Amygdala (tissue), 56 donors: ENCODE results near the gene ERC1.
A peak's percentile ranks its signal among the peaks of the same experiment; 100 is the strongest.

Experiments
- DNase-seq, 56 donors: peaks; one replicate each; lab custom pipeline; 2025; lab: John Stamatoyannopoulos, UW

ERC1 gene

DNA sequence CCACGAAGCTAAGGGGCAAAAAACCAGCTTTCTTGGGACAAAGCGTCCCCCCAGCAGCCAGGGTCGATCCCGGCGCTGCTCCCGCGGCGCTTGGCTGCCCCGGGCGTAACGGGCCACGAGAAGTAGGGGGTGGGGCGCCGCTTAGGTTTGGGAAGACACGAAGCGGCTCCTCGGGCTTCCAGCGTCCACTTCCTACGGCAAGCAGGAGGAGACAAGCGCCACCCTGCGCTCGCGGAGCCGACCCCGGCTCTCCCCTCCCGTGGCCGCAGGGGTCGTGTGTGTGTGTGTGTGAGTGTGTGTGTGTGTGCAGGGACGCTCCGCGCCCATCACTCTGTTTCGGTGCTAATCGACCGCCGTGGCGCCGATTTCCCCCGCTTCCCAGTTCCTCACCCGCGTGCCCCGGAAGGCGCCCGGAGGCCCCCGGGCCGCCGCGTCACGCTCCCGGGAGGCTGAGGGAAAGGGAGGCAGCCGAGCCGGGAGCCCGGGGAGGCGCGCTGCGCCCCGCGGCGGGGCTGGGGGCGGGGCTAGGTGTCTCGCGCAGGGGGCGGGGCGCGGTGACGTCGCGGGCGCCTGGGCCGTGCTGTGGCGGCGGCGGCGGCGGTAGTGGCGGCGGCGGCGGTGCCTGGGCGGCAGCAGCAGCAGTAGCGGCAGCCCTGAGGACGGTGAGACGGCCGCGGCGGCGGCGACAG is at the start of gene ERC1:
Gene ERC1, plus strand, starts transcription at position 563 of the 689 bp plus-strand sequence. CDS start 36,681 bp downstream, outside the sequence.
- peak; percentile 15 to 96 (median 80) for DNase-seq

DNA sequence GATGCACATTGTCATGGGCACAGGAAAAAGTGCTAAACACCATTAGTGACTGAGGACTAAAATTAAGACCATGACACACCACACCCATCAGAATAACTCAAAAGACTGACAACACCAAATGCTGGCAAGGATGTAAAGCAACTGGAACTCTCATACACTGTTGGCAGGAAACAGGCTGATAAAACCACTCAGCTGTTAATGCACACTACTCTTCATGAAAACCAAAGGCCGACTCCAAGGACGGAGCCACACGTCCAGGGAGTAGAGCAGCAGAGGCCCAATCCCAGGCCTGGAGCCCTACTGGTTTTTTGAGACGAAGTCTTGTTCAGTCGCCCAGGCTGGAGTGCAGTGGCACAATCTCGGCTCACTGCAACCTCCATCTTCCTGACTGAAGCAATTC is 48.0 kb upstream of the ERC1 start:
- DNase-seq = no peak

DNA sequence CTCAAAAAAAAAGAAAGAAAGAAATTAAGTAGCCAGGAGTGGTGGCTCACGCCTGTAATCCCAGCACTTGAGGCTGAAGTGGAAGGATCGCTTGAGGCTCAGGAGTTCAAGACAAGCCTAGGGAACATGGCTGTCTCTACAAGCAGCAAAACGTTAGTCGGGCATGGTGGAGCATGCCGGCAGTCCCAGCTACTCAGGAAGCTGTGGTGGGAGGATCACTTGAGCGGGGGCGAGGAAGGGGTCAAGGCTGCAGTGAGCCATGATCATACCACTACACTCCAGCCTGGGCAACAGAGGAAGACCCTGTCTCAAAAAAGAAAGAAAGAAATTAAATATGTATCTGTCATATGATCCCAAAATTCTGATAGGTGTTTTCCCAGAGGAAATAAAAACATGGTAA is 46.8 kb upstream of the ERC1 start:
- no peak for DNase-seq

DNA sequence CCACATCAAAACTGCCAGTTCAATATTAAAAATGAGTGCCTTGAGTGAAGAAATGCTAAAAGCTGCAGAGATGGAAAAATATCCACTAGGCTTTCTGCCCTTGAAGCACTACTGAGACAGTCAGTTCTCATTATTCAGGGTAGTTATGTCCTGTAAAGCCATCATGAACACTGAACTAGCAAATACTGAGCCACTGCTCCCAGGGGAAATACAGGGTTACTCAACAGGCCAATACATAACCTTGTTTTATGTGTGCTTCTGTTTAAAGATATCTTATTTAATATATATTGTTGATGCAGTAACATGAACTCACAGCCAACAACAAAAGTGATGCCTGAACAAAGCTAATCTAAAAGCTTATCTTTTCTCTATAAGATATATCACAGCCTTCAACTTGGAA is 44.8 kb upstream of the ERC1 start:
- DNase-seq = no peak

DNA sequence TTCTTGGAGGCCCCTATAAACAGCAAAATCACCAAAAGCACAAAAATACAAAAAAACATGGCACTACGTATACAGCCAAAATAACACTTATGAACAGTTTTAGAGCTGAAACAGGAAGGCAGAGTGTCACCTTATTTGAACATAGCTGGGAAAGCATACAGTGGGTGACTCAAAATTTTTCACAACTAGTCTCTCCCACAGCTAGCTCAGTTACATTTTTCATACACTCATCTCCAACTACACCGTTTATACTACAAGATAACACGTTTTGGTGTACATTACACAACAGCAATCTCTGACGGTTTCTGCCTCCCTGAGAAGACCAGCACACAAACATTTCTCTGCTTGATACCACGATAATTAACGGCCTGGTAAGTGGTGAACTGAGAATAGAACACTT is 44.4 kb upstream of the ERC1 start:
- no peak for DNase-seq

DNA sequence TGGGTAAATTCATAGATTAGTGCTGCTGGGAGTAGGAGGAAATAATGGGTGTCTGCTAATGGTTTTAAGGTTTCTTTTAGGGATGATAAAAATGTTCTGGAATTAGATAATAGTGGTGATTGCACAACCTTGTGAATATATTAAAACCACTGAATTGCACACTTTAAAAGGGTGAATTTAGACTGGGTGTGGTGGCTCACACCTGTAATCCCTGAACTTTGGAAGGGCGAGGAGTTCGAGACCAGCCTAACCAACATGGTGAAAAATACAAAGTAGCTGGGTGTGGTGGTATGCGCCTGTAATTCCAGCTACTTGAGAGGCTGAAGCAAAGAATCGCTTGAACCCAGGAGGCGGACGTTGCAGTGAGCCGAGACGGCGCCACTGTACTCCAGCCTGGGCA is 42.8 kb upstream of the ERC1 start:
- no peak for DNase-seq

DNA sequence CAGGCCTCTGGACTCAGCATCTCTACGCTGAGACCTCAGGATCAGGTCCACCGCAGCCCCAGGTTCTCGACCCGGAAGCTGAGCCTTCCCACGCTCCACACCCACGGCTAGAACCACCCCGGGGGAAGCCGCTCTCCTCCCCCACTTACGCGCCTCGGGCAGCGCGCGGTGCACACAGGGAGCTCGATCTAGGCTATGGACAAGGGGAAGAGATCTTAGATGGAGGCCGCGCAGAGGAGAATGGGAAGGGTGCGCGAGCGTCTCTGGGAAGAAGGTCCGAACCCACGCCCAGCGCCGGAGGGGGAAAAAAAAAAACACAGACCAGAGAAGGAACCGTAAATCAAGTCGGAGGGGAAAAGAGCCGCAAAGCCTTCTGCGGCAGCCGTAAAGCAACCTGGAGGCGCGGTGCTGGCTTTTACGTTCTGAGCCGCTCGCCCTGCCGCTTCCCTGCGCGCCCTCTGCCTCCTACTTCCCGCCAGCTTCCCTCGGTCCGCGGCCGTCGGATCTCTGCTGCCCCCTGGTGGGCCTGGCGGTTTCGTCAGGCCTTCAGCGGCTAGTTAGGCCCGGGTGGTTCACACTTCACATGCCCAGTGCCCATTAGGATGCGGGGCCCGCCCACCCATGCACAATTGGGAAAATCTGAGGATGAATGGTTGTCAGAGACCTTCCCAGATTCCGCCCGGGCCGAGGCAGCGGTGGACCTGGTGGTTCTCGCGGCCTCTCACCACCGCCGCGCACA is 41.4 kb upstream of the ERC1 start, which contains the start of gene RAD52:
Gene RAD52, minus strand, starts transcription at position 242 of the 739 bp plus-strand sequence. CDS start 16,636 bp downstream, outside the sequence.
- DNase-seq = peak; percentile 81 to 100 (median 95)

DNA sequence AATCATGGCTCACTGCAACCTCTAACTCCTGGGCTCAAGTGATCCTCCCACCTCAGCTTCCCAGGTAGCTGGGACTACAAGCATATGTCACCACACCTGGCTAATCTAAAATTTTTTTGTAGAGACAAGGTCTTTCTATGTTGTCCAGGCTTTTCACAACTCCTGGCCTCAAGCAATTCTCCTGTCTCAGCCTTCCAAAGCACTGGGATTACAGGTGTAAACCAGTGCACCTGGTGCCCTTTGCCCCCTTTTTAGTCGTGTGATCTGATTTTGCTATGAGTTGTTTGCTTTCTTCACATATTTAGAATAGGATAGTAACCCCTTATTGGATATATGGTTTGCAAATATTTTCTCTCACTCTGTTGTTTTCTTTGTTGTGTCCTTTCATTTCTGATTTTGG is 39.8 kb upstream of the ERC1 start:
- no peak for DNase-seq

DNA sequence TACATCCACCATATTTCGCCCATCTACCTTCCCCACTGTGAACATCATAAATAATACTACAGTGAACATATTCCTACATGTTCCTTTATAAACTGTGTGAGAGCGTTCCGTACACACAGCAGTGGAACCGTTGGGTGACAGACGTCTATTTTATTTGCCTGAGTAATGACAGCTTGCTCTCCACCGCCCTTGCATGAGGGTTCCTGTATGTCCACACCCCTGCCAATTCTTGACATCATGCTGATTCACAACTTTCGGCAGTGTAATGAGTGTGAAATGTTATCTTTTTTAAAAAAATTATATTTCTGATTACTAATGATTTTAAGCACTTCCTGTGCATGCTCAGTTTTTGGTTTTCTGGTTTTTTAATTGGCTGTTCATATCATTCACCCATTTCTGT is 37.2 kb upstream of the ERC1 start:
- no peak for DNase-seq

DNA sequence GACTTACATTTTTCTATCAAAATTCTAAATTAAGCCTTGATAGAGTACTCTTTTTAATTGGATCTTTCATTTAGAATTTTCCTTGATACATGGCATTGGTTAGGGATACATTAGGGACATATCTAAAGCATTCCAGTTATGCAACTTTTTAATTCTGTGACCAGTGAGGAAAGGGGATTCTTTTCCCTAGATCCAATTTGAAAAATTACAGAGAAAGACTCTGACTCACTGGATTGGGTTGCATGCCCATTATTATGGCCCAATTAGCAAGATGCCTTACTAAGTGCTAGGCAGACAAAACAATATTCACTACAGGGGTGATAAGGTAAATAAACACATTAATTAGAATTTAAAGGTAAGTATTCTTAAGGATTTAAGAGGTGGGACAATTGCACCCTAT is 36.3 kb upstream of the ERC1 start:
- DNase-seq = no peak

DNA sequence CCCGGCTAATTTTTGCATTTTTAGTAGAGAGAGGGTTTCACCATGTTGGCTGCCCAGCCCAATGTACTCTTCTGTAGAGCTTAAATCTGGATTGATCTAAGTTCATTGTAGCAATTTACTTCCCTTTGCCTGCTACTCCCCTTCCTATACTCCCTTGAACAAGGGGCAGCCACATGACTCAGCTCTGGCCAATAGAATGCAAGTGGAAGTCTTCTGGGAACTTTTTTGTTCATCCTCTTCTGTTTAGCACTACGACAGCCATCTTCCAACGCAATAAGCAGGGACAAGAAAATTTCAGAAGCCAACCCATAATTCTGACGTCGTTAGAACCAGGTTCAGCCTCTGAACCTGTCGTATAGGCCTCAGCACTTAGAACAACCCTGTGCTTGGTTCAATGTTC is 35.1 kb upstream of the ERC1 start:
- DNase-seq = no peak

DNA sequence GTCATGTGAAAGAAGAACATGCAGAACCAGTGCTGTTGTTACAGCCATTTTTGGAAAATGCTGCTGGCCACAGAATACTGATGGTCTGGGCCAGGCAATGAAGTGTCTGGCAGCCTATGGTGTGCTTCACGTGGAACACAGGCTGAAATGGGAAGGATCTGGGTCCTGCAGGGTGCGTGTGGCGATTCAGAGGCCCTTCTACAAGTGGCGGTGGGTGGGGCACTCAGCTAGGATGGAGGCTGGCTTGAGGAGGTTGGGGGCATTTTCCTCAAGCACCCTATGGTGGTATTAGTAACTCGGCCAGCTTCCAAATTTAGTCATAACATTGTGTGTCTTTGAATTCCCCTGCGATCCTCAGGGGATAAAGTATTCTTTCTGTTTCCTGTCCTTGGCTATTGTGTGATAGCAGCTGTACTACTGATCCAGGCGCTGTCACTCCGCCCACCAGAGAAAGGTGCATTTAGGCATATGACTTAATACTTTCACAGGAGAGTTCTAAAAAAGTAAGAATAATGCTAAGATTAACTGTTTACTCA is 32.4 kb upstream of the ERC1 start:
- DNase-seq = no peak

DNA sequence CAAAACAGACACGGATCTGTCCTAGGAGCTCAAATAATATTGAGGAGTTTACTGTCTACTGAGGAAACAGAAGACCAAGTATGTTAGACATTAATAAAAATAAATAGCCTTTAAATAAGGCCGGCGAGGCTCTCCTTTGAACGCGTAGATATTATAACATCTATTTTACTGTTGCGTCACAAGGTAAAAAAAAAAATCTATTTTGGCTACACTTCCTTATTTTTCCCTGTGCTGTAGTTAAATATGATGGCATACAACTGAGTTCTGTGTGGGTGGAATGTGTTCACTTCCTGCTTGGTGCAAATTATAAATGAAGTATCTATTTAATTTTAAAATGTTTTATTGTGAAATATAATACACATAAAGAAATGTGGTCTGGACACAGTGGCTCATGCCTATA is 24.3 kb upstream of the ERC1 start:
- no peak for DNase-seq

DNA sequence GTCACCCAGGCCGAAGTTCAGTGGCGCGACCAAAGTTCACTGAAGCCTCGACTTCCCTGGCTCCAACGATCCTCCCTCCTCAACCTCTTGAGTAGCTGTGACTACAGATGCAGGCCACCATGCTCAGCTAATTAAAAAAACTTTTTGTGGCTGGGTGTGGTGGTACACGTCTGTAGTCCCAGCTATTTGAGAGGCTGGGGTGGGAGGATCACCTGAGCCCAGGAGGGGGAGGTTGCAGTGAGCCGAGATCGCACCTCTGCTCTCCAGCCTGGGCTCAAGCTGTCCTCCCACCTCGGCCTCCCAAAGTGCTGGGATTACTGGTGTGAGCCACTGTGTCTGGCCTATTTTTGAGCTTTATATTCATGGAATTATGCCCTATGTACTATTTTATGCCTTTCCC is 23.4 kb upstream of the ERC1 start:
- no peak for DNase-seq

DNA sequence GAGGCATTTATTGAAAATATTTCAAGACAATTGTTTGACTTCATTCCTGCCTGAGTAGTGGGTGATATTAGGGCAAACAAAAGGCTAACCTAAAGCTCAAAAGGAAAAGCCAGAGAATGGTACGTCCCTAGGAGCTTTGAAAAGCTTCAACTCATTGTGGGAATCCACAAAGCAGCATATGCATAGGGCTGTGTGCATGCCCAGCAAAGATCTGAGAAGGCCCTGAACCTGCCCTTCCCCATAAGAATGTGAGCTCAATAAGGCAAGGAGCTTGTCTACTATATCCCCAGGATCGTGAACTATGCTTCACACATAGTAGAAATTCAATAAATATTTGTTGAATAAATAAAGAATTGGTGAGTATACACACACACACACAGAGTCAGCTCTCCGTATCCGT is 22.5 kb upstream of the ERC1 start:
- no peak for DNase-seq

DNA sequence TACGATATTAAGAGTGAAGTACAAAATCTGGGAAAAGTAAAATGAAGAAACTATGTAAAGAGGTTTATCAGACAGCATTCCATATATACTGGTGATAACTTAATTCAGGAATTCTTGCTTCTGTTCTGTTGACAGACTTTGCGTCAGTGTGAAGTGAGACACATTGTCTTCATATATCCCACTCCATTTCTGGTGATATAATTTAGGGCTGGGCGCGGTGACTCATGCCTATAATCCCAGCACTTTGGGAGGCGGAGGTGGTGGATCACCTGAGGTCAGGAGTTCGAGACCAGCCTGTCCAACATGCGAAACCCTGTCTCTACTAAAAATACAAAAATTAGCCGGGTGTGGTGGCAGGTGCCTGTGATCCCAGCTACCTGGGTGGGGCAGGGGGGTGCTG is 21.2 kb upstream of the ERC1 start:
- DNase-seq = peak in 1 of 56 donors; percentile 2

DNA sequence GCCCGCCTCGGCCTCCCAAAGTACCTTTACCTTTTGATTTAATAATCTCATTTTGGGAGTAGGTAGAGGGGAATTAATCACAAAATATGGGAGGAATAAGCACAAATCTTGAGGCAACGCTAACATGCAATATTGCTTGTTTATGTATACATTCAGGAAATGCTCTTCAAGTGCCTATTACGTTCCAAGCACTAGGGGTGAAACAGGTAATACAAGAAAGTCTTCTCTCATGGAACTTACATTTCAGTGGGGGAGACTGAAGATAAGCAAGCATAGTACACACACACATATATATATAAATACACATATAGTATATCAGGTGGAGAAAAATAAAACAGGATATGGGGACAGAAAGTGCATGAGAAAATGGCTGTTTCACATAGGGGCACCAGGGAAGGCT is 19.0 kb upstream of the ERC1 start:
- no peak for DNase-seq

DNA sequence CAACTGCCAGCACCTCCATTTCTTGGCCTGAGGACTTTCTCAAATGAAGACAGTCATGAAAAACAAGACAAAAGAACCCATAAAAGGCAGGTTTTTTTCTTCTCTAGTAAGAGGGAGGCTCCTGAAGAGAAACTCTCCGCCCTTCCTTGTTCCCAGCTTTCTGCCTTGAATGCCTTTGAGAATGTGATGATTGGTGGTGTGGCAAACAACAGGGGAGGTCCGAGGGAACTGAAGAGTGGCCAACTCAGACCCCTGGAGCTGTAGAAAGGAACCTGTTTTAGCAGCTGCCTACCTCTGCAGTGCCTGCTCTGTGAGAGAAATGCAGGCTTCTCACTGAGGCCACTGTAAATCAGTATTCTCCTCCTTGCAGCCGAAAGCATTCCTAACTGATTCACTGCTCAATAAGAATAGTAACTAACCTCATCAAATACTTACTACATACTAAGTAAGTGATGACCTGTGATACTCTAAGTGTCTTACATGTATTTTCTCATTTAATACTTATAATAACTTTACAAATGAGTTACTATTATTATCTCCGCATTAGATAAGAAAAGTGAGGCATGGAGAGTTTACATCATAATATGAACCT is 16.7 kb upstream of the ERC1 start:
- DNase-seq = no peak

DNA sequence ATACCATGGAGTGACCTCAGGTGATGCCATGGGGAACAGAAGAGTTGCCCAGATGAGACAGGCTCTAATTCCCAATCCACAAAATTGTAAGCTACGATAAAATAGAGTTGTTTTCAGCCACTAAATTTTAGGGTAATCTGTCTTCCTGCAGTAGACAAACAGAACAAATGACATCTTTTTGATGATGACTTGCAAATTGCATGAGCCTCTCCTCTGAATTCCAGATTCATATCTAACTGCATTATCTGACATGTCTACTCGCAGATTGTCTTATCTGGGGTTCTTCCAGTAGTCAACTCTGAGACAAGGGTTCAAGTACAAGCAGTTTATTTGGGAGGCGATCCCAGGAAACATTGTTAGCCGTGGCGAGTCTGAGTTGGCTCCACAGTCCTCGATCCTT is 14.4 kb upstream of the ERC1 start:
- no peak for DNase-seq

DNA sequence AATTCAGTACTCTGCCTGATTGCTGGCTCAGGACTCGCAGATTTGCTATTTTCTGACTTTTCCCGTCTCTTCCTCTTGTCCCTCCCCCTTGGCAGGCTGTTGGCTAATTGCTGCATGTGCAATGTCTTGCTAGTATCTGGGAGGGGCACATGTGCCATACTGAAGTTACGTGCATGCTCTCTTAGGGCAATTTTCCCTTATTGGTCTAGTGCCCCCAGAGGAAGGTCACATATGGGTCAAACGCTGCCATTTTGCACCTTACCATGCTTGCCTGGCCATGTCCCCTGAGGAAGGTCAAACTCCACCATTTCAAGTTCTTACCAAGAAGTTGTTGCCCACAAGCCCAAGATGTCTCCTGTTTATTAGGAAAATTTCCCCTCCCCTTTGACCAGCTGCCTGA is 13.9 kb upstream of the ERC1 start:
- no peak for DNase-seq

DNA sequence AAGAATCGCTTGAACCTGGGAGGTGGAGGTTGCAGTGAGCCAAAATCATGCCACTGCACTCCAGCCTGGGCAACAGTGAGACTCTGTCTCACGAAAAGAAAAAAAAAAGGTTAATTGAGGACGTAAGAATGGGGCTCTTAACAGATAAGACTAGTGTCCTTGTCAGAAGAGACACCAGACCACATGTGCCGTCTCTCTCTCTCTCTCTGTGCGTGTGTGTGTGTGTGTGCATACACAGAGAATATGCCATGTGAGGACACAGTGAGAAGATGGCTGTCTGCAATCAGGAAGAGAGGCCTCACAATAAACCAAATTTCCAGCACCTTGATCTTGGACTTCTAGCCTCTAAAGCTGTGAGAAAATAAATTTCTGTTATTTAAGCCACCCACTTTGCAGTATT is 11.7 kb upstream of the ERC1 start:
- no peak for DNase-seq
